HepG2 (cell line): ENCODE data around the gene TPM3. TPM values are rescaled to one million over a fixed set of nuclear protein-coding genes. Genes with fewer than 3 reads are reported as not detected.

Experiments
- CEBPG ChIP-seq: IDR thresholded peaks from 2 replicates; pipeline ENCODE4 v1.6.1; 2016
- ELF3 ChIP-seq: IDR thresholded peaks from 2 replicates; pipeline ENCODE4 v1.6.1; 2016; ENCODE audit warnings: missing genetic modification reagents, missing compliant biosample characterization
- FOXJ3 ChIP-seq: sonication (generic); formaldehyde crosslinking; IDR thresholded peaks from 2 replicates; pipeline ENCODE4 v1.4.0; 2020; ENCODE audit warnings: missing genetic modification reagents, mild to moderate bottlenecking, borderline replicate concordance
- FOXK2 ChIP-seq: fragments of 450-650 bp; IDR thresholded peaks from 2 replicates; pipeline ENCODE4 v1.6.1; 2016
- GABPA ChIP-seq, 2 experiments: IDR thresholded peaks; 2 replicates each; pipeline ENCODE4 v1.6.1; 2011 to 2016; ENCODE audit warnings: low read depth in 2 of 2, low read length in 1 of 2, missing biosample characterization in 1 of 2, missing genetic modification characterization in 1 of 2
- GMEB1 ChIP-seq: sonication (generic); formaldehyde crosslinking; IDR thresholded peaks from 2 replicates; pipeline ENCODE4 v1.5.1; 2020; ENCODE audit warnings: missing genetic modification reagents, mild to moderate bottlenecking, borderline replicate concordance
- HDAC1 ChIP-seq: sonication (generic); formaldehyde crosslinking; IDR thresholded peaks from 2 replicates; pipeline ENCODE4 v1.5.1; 2020; ENCODE audit warnings: mild to moderate bottlenecking, missing genetic modification reagents
- IRF2 ChIP-seq: IDR thresholded peaks from 2 replicates; pipeline ENCODE4 v1.6.1; 2018; ENCODE audit warnings: missing genetic modification reagents, missing compliant biosample characterization
- NCOA5 ChIP-seq: sonication (generic); formaldehyde crosslinking; IDR thresholded peaks from 2 replicates; pipeline ENCODE4 v1.4.0; 2020; ENCODE audit warnings: missing genetic modification reagents
- PPARG ChIP-seq: conservative IDR thresholded peaks from 2 replicates; pipeline ENCODE4 v1.6.1; 2016; ENCODE audit warnings: missing biosample characterization, missing genetic modification reagents
- PRDM15 ChIP-seq: sonication (generic); formaldehyde crosslinking; IDR thresholded peaks from 2 replicates; pipeline ENCODE4 v1.4.0; 2020; ENCODE audit warnings: missing genetic modification reagents
- SAP130 ChIP-seq: IDR thresholded peaks from 2 replicates; pipeline ENCODE4 v1.6.1; 2016; ENCODE audit warnings: low read depth
- SIN3B ChIP-seq: fragments of 150-350 bp; IDR thresholded peaks from 2 replicates; pipeline ENCODE4 v1.6.1; 2014; ENCODE audit warnings: low read length
- SP2 ChIP-seq: sonication (generic); formaldehyde crosslinking; IDR thresholded peaks from 2 replicates; pipeline ENCODE4 v1.5.1; 2020; ENCODE audit warnings: mild to moderate bottlenecking, missing genetic modification reagents
- ZFX ChIP-seq: sonication (generic); formaldehyde crosslinking; IDR thresholded peaks from 2 replicates; pipeline ENCODE4 v1.4.0; 2020; ENCODE audit warnings: mild to moderate bottlenecking, low read depth, missing genetic modification reagents, moderate library complexity
- ZNF44 ChIP-seq: sonication (generic); formaldehyde crosslinking; IDR thresholded peaks from 2 replicates; pipeline ENCODE4 v1.5.1; 2020; ENCODE audit warnings: mild to moderate bottlenecking, missing genetic modification reagents
- ZNF609 ChIP-seq: sonication (generic); formaldehyde crosslinking; IDR thresholded peaks from 2 replicates; pipeline ENCODE4 v1.4.0; 2020; ENCODE audit warnings: mild to moderate bottlenecking, missing genetic modification reagents, borderline replicate concordance
- ZNF749 ChIP-seq: sonication (generic); formaldehyde crosslinking; IDR thresholded peaks from 2 replicates; pipeline ENCODE4 v1.8.0; 2022; ENCODE audit warnings: mild to moderate bottlenecking, missing genetic modification reagents, moderate library complexity, borderline replicate concordance
- ZNF782 ChIP-seq: sonication (generic); formaldehyde crosslinking; IDR thresholded peaks from 2 replicates; pipeline ENCODE4 v1.4.0; 2020; ENCODE audit warnings: missing genetic modification reagents, mild to moderate bottlenecking, borderline replicate concordance
- polyA plus RNA-seq, 8 experiments: library from polyadenylated mRNA; depleted of rRNA in 3 of 8; stranded (reverse) in 7 of 8; unstranded in 1 of 8; fragments of >200 nt; fragmentation: Illumina TruSeq in 4 of 8; extraction: Trizol in 4 of 8; gene quantifications; 2 replicates each; pipeline versions ENCODE4 v1.2.1 to v1.2.3, GENCODE V29; 2011 to 2016; ENCODE audit warnings: low read depth in 4 of 8, missing spikeins in 1 of 8, mixed read lengths in 1 of 8; ENCODE audit not compliant: insufficient read depth in 1 of 8
- total RNA-seq, 5 experiments: library from RNA; depleted of rRNA; stranded (reverse); fragments of >200 nt; fragmentation: Illumina TruSeq; extraction: Trizol; gene quantifications; 2 replicates each; pipeline ENCODE4 v1.2.3, GENCODE V29; 2016; ENCODE audit warnings: low read depth in 1 of 5
- TF ChIP-seq, protein P1 (sequence below): sonication (generic); formaldehyde crosslinking; IDR thresholded peaks from 2 replicates; pipeline ENCODE4 v1.5.1; 2020; ENCODE audit warnings: mild to moderate bottlenecking, moderate library complexity, missing genetic modification reagents

Gene TPM3
- total and polyA plus RNA-seq, 2 of the 13 experiments (the other 11 are each of a cell fraction or from before 2014, with no cell fraction given) = 160 to 307 TPM

DNA sequence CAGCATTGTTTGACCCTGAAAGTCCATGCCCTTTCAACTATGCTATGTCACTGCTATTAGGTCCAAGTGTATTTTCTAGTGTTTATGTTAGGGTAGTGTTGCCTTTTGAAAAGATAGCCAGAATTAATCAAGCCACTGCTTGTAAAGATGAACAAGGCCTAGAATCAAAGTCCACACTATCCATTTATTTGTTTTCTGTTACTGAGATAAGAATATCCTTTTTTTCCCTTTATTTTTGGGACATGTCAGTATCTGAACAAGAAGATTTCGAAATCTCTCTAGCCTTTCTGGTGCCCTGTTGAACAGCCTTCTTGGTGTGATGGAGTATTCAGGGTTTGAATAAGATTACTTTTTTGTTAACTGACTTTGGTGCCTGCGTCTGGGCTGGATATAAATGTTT is 45.5 kb upstream of the TPM3 start (continued):
- TF ChIP-seq SIN3B = no peak
- TF ChIP-seq ZFX = peak; percentile 69
- TF ChIP-seq FOXJ3 (CRISPR knock-in tag) = peak; percentile 91
- TF ChIP-seq, protein P1, sequence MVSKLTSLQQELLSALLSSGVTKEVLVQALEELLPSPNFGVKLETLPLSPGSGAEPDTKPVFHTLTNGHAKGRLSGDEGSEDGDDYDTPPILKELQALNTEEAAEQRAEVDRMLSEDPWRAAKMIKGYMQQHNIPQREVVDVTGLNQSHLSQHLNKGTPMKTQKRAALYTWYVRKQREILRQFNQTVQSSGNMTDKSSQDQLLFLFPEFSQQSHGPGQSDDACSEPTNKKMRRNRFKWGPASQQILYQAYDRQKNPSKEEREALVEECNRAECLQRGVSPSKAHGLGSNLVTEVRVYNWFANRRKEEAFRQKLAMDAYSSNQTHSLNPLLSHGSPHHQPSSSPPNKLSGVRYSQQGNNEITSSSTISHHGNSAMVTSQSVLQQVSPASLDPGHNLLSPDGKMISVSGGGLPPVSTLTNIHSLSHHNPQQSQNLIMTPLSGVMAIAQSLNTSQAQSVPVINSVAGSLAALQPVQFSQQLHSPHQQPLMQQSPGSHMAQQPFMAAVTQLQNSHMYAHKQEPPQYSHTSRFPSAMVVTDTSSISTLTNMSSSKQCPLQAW = no peak
- TF ChIP-seq ZNF44 (CRISPR knock-in tag) = no peak
- peak; percentile 75 for TF ChIP-seq PPARG
- TF ChIP-seq HDAC1 (CRISPR knock-in tag) = peak; percentile 79
- TF ChIP-seq SP2 = no peak
- no peak for TF ChIP-seq PRDM15
- peak; percentile 47; the same call in 1 of the 2 replicates for TF ChIP-seq GMEB1 (CRISPR knock-in tag)
- no peak for TF ChIP-seq ZNF749 (CRISPR knock-in tag)
- no peak for TF ChIP-seq NCOA5 (CRISPR knock-in tag)
- no peak for TF ChIP-seq ZNF782 (CRISPR knock-in tag)
- TF ChIP-seq ELF3 (CRISPR knock-in tag) = peak; percentile 64
- TF ChIP-seq SAP130 (CRISPR knock-in tag) = peak; percentile 79
- no peak for TF ChIP-seq GABPA (IDR thresholded peaks at IDR 0.05; ENCODE audit: low read depth, low read length)
- TF ChIP-seq GABPA (CRISPR knock-in tag; IDR thresholded peaks at IDR 0.05; ENCODE audit: low read depth) = peak; percentile 38; the same call in 1 of the 2 replicates
- peak; percentile 30; the same call in 1 of the 2 replicates for TF ChIP-seq IRF2 (CRISPR knock-in tag)
- peak; percentile 81 for TF ChIP-seq CEBPG (CRISPR knock-in tag)
- peak; percentile 90 for TF ChIP-seq ZNF609 (CRISPR knock-in tag)
- peak; percentile 82 for TF ChIP-seq FOXK2
